ENCODE results near the gene SOCS6.

The SOCS6 gene

DNA sequence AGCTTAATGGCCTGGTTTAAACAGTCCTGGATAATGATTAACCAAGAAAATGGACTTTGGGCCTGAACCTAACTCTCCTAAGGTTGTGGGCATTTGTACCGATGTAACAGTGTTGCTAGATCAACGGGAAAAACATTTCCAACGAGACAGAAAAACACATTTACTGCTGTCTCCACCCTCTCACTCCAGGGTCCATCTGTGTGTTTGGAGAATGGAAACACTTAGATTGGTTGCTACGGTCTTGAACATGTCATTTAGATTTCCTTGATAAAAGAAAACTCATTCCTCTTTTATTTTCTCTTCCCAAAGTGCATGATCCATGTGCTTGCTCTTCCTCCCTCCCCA, 88.0 kb downstream of the SOCS6 start:
- Histone ChIP-seq H3K4me3 (no peak overlapping the region), H3K9me3 (no peaks in the 10 kb centered on the region), H3K27me3 (no peaks in the 10 kb centered on the region), H3K27ac (no peak overlapping the region), H3K4me1 (peaks cover 0 to 3% (median 0%) of the 10 kb centered on the region in 4 donors), H3K36me3 (no peaks in the 10 kb centered on the region)
- intact Hi-C loops (cut with DNase I; ENCODE audit: low total_unique reads), result no loop called here
- no peak for DNase-seq
- no peak for TF ChIP-seq CTCF (IDR thresholded peaks at IDR 0.05)

DNA sequence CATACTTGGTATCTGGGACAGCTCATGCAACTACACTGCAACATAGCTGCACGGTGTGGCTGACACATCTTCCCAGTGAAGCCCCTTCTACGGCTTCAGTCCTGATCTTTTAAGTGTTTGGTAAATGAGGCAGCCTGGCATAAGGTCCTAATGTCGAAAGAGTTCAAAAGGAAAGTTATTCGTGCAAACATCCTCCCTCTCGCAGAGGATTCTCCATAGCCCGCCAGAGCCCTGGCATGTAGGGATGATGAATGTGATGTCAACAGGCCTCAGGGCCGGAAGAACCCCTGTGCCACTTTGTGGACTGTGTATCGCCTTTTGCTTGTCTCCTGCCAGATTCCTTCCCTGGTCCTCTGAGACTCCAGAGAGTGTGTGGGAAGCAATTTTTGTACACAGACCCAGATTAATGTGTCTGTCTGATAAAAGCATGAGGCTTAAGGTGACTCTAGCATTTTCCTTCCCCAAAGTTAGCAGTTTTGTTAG, 88.5 kb downstream of the SOCS6 start:
- H3K27ac ChIP-seq, result no peak overlapping the region

DNA sequence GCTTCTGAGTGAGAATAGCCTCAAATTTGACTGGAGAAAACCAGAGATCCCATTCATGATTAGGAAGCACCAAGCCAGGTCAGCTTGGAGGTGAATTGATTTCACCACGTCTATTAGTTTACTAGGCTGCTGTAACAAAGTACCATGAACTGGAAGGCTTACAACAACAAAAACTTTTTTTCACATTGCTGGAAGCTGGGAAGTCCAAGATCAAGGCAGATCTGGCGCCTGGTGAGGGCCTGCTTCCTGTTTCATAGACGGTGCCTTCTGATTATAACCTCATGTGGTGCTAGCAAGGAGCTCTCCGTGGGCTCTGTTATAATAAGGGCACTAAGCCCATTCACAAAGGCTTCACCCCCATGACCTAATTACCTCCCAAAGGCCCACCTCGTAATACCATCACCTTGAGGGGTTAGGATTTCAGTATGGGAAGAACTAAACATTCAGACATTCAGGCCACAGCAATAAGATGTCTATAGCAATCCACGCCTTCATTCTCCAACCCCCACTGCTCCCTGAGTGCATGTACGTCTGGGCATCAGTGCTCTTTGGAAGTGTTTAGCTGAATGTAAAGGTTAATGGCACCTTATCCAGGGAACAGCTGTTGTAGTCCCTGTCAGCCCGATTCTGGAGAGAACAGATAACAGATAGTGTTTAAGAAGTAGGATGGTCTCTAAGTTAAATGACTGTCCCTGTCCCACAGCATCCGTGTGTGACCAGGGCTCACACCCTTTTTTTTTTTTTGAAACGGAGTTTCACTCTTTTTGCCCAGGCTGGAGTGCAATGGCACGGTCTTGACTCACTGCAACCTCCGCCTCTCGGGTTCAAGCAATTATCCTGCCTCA, 89.2 kb downstream of the SOCS6 start:
- TF ChIP-seq CTCF (IDR thresholded peaks at IDR 0.05), result no peak
- Histone ChIP-seq H3K36me3 (no peaks in the 10 kb centered on the region), H3K27me3 (no peaks in the 10 kb centered on the region), H3K9me3 (no peaks in the 10 kb centered on the region), H3K4me1 (no peaks in the 10 kb centered on the region), H3K4me3 (no peak overlapping the region), H3K27ac (no peak overlapping the region)
- intact Hi-C loops (cut with DNase I; ENCODE audit: low total_unique reads), result no loop called here
- DNase-seq, result no peak

More for the DNA sequence above, 88.5 kb downstream of the SOCS6 start:
- intact Hi-C loops (cut with DNase I; ENCODE audit: low total_unique reads), result no loop called here
- H3K9me3 ChIP-seq, result no peaks in the 10 kb centered on the region
- H3K4me1 ChIP-seq, result peaks cover 0 to 3% (median 0%) of the 10 kb centered on the region in 4 donors
- no peaks in the 10 kb centered on the region for H3K27me3 ChIP-seq
- no peaks in the 10 kb centered on the region for H3K36me3 ChIP-seq
- no peak for TF ChIP-seq CTCF (IDR thresholded peaks at IDR 0.05)
- DNase-seq, result no peak
- H3K4me3 ChIP-seq, result no peak overlapping the region

Data from tibial artery (tissue), 4 donors.